ENCODE data around the gene XYLT1. TPM values are rescaled to one million over a fixed set of nuclear protein-coding genes. Genes with fewer than 3 reads are reported as not detected.

The XYLT1 gene
- total and polyA plus RNA-seq, 10 of the 15 experiments (the other 5 are each of a cell fraction or from before 2014, with no cell fraction given) = 0.88 to 14.8 (median 5.8) TPM

GRCh38 chr16:17409894-17410293 lies 60.9 kb downstream of the XYLT1 start:
- peaks cover 52% of the 10 kb centered on the region for H3K4me1 ChIP-seq (ENCODE audit: control insufficient read depth, insufficient read depth, low read length)
- ChIA-PET POLR2A (interaction anchor here (0.5 to 1.2 kb wide), 3 partner anchors 12 to 34 kb away, joined by 5 to 6 read pairs (median 5); no protein-coding TSS in a partner anchor), CTCF (interaction anchor here (1.4 to 3.0 kb wide), 2 partner anchors 59 to 64 kb away, joined by 3 to 20 read pairs; no protein-coding TSS in a partner anchor), SMC1A (ENCODE audit: uncharacterized antibody, unreplicated experiment) (interaction anchor here (0.8 to 2.3 kb wide), 9 partner anchors 9 to 63 kb away, joined by 3 to 12 read pairs (median 4); no protein-coding TSS in a partner anchor), RAD21 (ENCODE audit: unreplicated experiment) (interaction anchor here (1.2 to 1.8 kb wide), 3 partner anchors 33 to 131 kb away, joined by 4 to 6 read pairs (median 5); no protein-coding TSS in a partner anchor)
- FAIRE-seq = no peak
- H3K79me2 ChIP-seq (ENCODE audit: control insufficient read depth, insufficient read depth, low read length) = no peaks in the 10 kb centered on the region
- no peak overlapping the region for H3K4me2 ChIP-seq (ENCODE audit: control insufficient read depth, insufficient read depth)
- H3K27ac ChIP-seq (ENCODE audit: control insufficient read depth, insufficient read depth) = peak overlapping the region; percentile 69; the same call in 1 of the 2 replicates
- intact Hi-C loops (cut with micrococcal nuclease; ENCODE audit: unreplicated experiment) (loop anchor here (10.0 kb wide), 1 partner anchor 125 kb away; no protein-coding TSS in a partner anchor), in situ Hi-C loops (cut with MboI) (no loop called here)
- H3K9me3 ChIP-seq (replicated peaks; ENCODE audit: control insufficient read depth, insufficient read depth, low read length) = no peaks in the 10 kb centered on the region; the same call in 1 of the 3 replicates
- no peaks in the 10 kb centered on the region for H4K20me1 ChIP-seq (ENCODE audit: control insufficient read depth, insufficient read depth)
- BruUV-seq (replicated peaks) = no TSS peak
- TF ChIP-seq CHD2 (IDR thresholded peaks at IDR 0.05; ENCODE audit: borderline replicate concordance, low read depth, low read length) = no peak
- no peak for TF ChIP-seq JUND (IDR thresholded peaks at IDR 0.05; ENCODE audit: low read depth, low read length)
- no peak for TF ChIP-seq NBN (IDR thresholded peaks at IDR 0.05)
- TF ChIP-seq ELK1 (IDR thresholded peaks at IDR 0.05; ENCODE audit: low read depth, low read length) = no peak
- no peak for TF ChIP-seq ZNF622 (IDR thresholded peaks at IDR 0.05)
- no peak for TF ChIP-seq ZZZ3 (IDR thresholded peaks at IDR 0.05; ENCODE audit: control insufficient read depth, insufficient read length, low read depth)
- TF ChIP-seq NFXL1 (IDR thresholded peaks at IDR 0.05; ENCODE audit: borderline replicate concordance) = no peak
- TF ChIP-seq STAT3 (IDR thresholded peaks at IDR 0.05; ENCODE audit: low read depth, low read length) = no peak
- TF ChIP-seq ZNF274 (IDR thresholded peaks at IDR 0.05; ENCODE audit: insufficient read depth, insufficient read length) = no peak
- no peak for TF ChIP-seq YY1 (IDR thresholded peaks at IDR 0.05; ENCODE audit: low read depth, low read length)
- TF ChIP-seq MTA2 (IDR thresholded peaks at IDR 0.05; ENCODE audit: low read depth) = no peak
- TF ChIP-seq RAD51 (IDR thresholded peaks at IDR 0.05) = no peak
- TF ChIP-seq NRF1 (conservative IDR thresholded peaks at IDR 0.05; ENCODE audit: low read depth, low read length) = no peak
- H2AFZ ChIP-seq (ENCODE audit: control insufficient read depth, low read depth, low read length) = no peak overlapping the region
- no peaks in the 10 kb centered on the region for H3K36me3 ChIP-seq (ENCODE audit: control insufficient read depth in 2 of 2, insufficient read depth in 2 of 2, low read length in 1 of 2)
- 87% methylated on average over 3 of the region's 3 CpGs for WGBS (ENCODE audit: insufficient coverage, insufficient replicate concordance, low lambda C conversion rate, missing lambda C conversion rate)
- H3K27me3 ChIP-seq (replicated peaks in 1 of 2; ENCODE audit: control insufficient read depth in 2 of 2, insufficient read depth in 2 of 2, low read length in 1 of 2) = no peaks in the 10 kb centered on the region
- DNase-seq (ENCODE audit: low read depth, low spot score) = no peak
- no peak overlapping the region for H3K4me3 ChIP-seq
- no peak for ATAC-seq
- no peak overlapping the region for H3K9ac ChIP-seq (ENCODE audit: control insufficient read depth, insufficient read depth, low read length)

Measured in GM12878 (cell line).